Mucosa of gallbladder (tissue), 1 donor: ENCODE data around the gene TXK. TPM values are rescaled to one million over a fixed set of nuclear protein-coding genes. Genes with fewer than 3 reads are reported as not detected.
A peak's percentile ranks its signal among the peaks of the same experiment; 100 is the strongest.

Experiments used
- DNase-seq: peaks from one replicate; pipeline ENCODE4 v3.0.0-alpha.2; 2020; ENCODE audit warnings: low spot score
- total RNA-seq: library from RNA; stranded (reverse); gene quantifications from one replicate; pipeline ENCODE4 v1.2.1, GENCODE V29; 2021
- donor health status: DM: no; HTN: no; CAD: no.

The TXK gene
- total RNA-seq, 1 donor from 2014 or later, result 0.86 TPM

DNA sequence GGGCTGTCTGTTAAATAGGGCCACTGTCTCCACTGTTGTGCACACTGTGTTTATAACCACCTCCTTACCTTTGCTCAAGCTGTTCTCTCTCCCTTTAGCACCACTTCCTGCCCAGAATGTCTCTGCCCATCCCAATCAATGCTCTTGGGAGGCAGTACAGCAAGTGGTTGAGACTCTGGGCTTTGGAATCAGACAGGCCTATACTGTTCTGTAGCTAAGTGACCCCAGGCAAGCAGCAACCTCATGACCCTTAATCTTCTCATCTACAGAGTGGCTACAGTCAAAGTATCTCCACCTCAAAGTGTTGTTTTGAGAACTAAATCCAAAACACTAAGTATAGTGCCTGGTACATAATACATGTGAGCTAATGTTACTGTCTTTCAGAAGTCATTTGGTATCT is 3.8 kb upstream of the TXK start:
- DNase-seq, result no peak

DNA sequence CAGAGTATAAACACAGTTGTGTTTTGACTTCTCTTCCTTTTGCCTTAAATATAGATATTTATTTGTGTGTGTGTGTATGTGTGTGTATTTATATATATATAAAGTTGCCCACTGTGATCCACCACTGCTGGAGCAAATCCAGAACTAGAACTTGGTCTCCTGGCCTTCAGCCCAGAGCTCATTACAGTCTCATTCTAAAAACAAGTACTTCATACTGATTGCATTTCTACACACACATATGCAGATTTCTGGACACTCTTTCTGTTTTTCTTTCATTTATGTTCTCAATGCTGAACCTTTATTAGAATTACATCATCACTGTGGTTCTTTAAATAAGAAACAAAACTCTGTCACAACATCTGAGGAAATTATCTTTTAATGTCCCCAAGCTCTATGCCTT is 381 bp downstream of the TXK start:
- DNase-seq, result no peak

DNA sequence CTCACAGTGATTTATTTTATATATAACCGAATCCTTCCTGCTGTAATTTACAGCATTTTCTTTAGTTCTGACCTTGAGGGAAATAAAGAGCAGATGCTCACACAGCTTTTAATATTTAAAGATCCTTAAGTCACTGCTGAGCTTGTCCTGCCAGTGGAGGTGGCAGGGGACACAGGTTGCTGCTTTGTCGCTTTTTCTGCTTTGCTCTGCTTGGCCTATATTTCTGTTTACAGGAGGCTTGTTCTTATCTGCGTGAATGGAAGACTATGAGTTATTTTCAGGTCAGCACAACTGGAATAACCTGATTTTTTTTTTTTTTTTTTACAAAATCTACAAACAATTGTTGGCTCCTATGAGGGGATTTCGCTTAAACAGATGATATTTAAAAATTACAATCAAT is 2.3 kb downstream of the TXK start:
- no peak for DNase-seq

DNA sequence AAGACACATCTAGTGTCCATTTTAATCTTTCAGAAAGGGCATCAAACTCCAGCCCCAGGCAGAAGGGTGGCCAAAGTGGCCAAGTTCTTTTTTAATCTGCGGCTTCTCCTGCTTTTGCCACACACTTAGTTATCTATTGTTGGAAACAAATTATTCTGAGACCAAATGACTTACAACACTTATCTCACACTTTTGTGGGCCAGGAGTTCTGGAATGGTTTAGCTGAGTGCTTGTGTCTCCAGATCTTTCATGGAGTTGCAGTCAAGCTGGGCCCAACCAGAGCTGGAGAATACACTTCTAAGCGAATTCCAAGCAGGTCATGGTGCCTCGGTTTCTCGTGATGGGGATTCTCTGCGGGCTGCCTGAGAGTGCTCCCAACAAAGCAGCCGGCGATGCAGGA is 4.0 kb downstream of the TXK start:
- no peak for DNase-seq

DNA sequence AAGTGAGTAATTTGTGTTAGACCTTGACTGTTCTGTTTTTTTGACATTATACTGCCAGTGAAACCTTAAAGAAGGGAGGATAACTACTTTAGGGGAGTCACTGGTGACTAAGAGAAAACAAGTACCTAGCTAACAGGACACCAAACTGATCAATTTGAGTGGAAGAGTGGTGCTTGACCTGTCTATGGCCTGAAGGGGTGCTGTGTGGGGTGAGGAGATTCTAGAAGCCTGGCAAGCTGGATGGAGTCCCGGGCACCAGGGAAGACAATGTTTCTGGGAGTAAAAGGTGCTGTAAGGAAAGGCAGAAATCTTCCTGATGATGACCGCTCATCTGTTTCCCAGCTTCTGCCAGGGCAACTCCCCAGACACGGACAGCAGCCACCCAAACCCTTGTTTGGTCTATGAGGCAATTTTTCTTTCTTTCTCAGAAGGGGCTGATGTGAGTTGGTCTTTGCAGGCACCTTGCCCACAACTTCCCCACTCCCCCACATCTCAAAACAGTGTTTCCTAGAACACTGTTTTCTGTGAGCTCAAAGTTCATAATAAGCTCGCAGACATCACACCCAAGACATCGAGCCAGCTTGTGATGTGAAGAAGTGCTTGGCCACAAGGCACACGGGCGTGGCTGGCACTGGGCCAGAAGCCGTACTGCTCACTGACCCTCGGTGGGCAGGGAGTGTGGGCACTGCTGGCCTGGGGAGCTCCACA is 4.6 kb downstream of the TXK start:
- peak; percentile 51 for DNase-seq

DNA sequence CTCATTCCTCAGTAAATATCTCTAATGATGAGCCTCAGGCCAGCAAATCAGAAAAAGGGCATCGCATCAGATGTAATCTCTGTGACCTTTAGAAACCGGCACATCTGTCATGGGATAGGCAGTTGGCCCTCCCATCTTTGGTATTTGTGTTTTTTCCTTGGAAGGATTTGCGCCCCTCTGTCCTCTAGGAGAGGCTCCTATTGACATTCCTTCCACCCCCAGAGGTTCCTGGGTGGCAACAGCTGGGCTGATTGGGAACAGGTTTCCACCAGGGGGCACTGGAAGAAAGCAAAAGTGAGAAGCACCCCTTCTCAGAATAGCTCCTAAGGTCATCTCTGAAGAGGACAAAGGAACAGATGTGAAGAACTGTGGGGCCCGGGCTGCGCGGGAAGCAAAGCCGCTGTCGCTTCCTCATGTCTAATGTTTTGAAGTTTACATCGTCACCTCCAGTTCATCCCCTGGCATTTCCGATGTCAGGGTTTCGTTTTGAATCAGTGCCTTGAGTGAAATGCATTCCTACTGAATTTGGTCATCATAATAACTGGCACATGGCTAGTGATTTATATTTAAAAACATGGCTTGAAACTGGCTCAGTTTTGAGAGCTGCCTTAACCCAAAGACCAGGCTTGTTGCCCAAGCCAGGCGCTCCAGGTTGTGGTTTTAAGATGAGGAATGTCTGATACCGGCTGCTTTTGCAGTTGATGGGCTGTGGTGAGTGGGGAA is 6.2 kb downstream of the TXK start:
- peak; percentile 47 for DNase-seq

DNA sequence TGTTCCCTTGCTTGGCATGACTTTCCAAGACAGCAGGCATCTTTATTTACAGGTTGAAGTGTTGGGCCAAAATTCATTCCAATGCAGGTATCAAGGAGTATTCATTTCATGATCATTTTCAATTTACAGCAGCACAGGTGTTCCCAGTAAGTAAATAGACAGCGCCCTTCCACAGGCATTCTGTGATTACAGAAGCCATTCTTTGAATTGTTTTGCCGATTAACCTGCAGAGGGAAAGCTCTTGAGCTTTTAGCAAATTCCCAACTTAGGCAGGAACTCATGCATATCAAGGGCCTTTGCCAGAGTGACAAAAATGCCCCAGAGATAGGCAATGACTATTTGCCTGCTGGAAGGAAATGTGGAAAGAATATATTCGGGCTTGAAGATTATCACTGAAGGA is 6.8 kb downstream of the TXK start:
- no peak for DNase-seq

DNA sequence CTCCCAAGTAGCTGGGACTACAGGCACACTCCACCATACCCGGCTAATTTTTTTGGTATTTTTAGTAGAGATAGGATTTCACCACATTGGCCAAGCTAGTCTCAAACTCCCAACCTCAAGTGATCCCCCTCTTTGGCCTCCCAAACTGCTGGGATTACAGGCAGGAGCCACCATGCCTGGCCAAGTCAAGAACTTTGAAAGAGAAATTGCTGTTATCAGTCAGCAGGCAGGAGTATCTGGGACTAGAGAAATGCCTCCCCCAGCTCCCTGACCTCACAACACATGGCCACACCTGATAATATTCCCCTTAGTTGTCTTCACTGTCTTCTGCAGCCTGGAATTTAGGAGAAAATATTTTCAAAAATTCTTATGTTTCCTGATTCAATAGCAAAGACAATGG is 7.4 kb downstream of the TXK start:
- DNase-seq, result no peak

DNA sequence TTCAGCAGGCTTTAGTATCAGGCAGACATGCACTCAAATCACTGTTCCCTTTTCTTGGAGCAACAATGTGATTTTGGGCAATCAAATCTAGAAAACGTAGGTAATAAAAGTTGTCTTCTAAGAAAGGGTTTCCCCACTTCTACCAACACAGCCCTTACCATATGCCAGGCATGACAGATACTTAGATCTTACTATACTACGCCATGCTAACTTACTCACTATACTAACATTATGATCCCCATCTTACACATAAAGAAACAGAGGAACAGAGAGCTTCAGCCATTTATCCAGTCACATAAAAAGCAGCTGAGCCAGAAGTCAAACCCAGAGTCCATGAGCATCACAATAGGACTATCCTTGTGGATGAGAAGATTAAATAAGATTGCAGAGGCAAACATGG is 9.2 kb downstream of the TXK start:
- DNase-seq, result no peak

DNA sequence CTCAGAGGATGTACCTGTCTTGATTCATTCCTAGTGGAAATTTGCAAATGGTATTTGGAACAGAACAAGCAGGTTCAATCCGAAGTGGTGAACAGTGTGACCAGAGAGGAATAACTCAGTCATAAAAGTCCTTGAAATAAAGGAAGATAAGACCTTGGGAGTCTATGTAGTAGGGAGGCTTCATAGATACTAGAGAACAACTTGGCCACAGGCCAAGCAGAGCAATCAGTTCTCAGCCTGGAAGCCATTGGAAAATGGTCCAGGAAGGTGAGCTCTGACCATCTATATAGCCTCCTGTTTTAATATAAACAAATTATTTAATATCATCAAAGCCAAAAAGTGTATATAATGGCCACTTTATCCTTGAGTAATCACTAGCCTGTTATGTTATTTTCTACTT is 11.3 kb downstream of the TXK start:
- no peak for DNase-seq

DNA sequence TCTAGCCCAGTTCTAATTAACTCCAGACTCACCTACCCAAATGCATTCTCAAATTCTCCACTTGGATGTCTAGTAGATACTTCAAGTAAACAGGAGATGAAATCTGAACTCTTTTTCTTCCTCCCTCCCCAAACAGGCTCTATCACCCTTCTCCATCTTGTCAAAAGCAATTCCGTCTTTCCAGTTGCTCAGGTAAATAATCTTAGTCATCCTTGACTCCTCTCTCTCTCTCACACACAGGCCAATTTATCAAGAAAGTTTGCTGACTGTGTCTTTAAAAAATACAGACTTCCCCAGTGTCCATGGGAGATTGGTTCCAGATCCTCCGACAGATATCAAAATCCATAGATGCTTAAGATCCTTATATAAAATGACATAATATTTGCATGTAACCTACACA is 12.9 kb downstream of the TXK start:
- DNase-seq, result no peak

DNA sequence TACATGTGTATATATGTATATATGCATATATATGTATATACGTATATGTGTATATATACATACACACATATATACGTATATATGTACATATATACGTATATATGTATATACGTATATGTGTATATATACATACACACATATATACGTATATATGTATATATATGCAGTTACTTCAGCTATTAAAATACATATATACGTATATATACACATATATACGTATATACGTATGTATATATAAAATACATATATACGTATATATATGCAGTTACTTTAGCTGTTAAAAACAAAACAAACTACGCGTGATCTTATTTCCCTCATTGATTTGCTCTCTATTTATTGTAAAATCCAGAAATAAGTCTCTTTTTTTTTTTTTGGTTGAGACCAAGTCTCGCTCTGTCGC is 13.9 kb downstream of the TXK start:
- DNase-seq, result no peak

DNA sequence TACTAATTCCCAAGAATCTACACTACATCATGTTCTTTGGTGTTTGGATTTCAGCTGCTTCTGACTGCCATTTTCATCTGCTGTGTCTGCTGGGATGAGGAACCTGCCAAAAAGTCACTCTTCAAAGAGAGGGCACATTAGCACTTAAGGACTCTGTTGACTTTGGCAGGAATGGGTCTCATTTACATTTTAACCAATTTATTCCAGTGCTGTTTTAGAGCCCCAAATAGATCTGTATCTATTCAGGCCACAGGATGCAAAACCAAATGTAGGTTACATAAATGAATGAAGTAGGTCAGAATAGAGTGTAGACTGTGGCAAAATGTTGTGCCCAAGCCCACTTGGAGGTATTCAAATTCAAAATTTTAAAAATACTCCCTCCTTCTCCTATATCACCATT is 14.4 kb downstream of the TXK start:
- no peak for DNase-seq

DNA sequence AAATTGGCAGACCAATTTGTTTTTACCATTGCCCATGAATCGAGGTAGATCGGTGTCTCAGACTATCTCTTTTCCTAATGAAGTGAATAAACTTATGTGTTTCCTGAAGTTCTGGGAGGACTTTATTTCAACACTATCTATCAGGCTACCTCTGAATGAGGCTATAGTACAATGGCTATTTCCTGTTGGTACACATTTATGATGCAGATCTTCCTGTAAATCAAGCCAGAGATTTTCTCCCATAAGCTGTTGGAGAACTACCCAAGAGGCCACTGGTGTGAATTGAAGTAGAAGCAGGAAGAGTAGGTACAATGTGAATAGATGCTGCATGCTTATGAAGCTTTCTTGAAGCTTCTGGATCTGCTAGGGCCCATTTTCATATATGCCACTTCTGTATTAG is 16.0 kb downstream of the TXK start:
- no peak for DNase-seq

DNA sequence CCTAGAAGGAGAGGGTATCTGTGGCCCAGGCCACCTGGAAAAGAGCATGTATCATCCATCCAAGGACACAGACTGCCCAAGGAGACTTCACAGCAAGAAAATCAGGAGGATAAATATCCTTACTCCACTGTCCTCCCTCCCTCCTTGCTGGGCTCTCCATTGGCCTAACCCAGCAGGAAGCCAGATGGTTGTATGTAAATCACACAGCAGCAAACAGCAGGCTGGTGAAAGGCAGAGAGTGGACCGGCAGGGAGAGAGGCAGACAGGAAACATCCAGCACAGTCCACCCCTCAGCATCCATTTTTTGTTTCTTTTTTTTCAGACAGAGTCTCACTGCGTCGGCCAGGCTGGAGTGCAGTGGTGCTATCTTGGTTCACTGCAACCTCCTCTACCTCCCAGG is 17.5 kb downstream of the TXK start:
- DNase-seq, result no peak

DNA sequence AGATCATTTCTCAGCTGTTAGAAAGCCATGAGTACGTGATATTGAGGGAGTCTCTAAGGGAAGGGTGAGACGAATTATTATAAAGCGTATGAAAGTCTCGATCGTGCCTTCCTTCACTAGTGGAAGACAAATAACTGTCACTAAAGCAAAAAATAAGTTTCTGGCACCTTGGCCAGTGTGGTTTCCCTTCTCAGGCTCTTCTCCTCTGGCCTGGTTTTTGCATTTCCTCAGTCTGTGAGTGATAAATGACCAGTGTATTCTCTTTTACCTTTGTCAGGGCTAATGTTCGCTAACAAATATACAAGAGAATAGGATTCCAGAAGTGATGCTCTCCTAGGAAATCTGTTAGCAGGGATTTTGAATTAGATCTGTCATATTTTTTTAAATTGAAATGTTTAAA is 19.6 kb downstream of the TXK start:
- no peak for DNase-seq

DNA sequence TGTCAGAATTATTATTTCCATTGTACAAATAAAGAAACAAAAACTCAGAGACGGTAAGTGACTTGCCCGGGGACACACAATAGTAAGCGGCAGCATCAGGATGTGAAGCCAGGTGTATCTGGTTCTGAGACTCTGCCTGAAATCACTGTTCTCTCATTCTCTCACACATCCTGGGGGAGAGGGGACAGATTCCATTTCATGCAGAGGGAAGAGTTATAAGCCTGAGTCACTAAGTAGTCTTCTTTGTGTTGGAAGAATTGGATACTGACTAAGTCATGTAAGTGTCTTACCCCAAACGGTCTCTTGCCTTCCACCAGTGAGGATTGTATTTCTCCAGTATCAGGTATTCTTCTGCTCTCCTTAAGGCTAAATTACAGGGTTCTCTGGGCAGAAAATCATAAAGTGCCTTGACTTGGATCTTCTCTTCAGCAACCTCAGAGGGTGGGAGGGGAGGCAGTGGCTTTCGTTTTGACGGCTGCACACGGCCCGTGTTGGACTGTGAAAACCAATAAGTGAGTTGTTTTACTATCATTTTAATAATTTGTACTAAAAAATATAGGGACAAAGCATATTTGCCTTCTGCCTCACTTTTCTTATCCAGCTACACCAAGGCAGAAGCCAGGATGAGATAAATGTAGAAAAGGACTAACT is 21.9 kb downstream of the TXK start:
- DNase-seq, result no peak

DNA sequence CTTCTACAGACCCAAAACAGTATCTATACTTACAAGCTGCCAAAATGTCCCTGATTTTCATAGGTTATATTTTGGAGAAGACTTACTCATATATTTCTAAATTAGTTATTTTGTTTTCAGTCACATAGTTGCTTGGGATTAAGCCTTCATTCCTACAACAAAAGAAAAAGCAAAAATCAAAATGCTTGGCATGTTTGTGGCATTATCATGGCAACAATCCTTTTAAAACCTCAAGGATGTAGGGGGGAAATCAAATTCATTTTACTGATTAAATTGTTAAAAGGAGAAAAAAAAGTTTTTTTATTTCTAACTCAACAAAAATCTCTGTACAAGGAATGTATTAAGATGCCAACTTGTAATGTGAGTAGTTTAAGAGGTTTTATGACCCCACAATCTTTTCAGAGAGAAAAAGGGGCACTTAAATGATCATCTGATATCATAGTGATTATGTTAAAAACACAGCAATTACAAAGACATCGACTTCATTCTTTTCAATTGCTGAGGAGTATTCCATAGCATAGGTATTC is 23.5 kb downstream of the TXK start:
- DNase-seq, result no peak

DNA sequence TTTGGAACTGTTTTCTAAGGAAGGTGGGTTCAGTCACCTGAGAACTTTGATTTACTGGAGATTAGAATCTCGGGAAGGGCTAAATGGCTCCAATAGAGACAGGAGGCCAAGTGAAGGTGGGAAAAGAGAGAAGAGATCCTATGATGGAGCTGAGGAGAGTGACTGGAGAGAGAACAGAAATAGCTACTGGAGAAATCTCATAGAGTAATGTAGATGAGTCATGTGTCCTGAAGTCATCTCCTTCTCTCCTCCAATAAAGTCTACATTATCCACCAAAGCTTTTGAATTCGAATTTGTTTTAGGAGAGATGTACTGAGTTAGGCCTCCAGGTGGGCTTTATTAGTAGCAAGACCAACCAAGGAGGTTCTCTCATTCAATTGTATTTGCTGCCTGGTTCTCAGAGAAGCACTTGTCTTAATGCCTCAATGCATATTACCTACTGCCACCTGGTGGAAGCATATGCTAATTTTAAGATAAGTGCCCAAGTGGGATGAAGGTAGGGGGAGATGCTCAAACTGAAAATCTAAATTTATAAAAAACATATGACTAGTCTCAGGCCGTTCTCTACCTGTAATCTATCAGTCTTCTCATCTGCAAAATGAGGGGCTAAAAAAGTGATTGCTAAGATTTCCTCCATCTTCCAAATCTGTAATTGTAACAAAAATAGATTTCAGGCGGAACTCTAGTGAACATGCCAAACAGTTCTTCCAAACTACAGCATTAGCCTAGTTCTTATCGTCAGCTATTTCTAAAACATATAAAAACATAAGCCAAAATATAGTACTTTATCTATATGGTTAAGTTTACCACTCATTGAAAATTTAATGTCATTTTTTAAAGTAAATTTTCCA is 24.4 kb downstream of the TXK start:
- no peak for DNase-seq

DNA sequence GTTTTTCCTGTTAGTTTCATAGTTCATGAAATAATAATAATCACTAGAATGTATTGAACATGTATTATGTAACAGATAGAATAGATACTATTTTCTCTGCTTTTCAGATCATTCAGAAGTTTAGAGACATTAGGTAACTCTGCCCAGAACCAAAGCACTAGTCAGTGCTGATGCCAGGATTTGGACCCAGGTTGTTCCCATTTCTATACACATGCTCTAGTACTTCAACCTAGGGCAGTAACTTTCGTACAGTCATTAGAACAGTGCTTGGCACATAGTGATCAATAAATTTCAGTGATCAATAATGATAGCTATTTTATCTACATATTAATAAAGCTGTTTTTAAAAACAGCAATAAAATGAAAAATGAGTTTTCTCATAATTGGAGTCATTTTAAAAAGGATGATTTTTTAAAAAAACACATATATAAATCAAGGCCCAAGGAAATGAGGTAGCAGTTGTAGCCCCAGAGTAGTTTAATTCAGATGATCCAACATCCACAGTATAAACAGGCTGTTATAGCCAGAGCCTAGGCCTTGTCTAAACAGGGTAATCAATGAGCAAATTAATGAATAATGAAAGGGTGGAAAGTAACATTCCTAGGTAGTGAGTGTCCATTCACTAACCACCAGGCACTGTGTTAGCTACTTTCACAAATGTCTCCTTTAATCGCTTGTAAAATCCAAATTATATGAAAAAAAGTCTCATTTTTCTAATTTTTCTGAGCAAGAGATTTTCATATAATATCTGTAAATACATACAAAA is 25.6 kb downstream of the TXK start:
- no peak for DNase-seq

DNA sequence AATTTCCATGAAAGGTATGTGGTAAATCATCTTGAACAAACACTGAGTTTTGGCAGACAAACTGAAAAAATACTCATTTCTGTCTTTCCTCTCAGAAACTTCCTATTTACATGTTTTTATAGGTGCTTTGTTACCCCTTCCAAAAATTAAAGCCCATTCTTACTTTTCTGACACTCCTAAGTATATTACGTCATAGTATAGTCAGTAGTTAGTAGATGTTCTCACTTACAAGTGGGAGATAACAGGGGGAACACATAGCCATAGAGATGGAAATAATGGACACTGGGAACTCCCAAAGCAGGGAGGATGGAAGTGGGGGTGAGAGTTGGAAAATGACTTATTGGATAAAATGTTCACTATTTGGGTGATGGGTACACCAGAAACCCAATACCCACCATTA is 28.8 kb downstream of the TXK start:
- DNase-seq, result no peak
